ENCODE results near the gene CCDC33. TPM values are rescaled to one million over a fixed set of nuclear protein-coding genes. Genes with fewer than 3 reads are reported as not detected.

CCDC33 gene
- total and polyA plus RNA-seq, 2 experiments from 2014 or later: 0.63 to 0.86 TPM

DNA sequence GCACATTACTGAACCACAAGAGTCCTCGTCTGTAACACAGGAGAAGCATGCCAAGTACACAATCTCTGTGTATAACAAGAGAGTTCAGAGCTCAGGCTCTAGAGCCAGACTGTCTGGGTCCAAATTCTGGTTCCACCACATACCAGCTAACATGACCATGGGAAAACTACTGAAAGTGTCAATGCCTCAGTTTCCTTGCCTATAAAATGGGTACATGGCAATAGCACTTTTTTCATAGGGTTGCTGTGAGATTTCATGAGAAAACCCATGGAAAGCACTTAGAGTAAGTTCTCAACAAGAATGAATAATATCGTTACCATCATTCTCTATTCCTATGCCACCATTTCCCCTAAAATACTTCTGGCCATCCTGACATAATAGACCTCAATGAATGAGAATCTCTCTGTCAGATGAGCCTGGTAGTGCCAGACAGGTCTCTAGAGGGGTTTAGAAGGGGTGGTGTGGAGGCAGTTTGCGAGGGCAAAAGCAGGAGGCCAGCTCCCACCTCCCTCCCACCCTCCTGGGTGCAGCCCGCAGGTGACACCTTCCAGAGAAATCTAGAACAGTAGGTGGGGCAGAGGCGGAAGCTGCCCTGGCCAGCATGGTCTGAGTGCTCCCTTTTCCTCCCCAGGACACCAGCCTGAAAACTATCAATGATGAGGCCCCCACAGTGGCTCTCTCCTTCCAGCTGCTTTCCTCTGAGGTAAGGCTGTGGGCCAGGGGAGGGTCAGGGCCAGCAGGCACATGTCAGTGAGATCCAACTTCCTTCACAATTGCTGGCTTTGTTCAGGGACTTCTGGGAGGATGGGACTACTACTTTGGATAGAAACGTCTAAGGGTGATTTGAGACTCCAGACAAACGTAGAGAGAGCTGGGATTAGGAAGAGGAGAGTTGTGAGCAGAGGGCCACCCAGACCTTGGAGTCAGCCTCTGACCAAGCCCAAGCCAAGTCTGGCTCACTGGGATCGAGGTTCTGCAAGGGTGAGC lies 45.3 kb downstream of the CCDC33 start:
- no peaks in the 10 kb centered on the region for H3K36me3 ChIP-seq (replicated peaks; ENCODE audit: insufficient read depth, low read depth)
- no peak for DNase-seq (ENCODE audit: low spot score)
- no peak for TF ChIP-seq CTCF (IDR thresholded peaks at IDR 0.05; ENCODE audit: poor library complexity)
- no peak overlapping the region for H3K4me3 ChIP-seq
- H3K9me2 ChIP-seq (replicated peaks; ENCODE audit: insufficient read depth): no peaks in the 10 kb centered on the region
- no peaks in the 10 kb centered on the region for H3K79me2 ChIP-seq
- no peaks in the 10 kb centered on the region for H3K4me1 ChIP-seq (ENCODE audit: insufficient read depth)
- no peak overlapping the region for H3K27ac ChIP-seq
- H3K9me3 ChIP-seq (ENCODE audit: low read depth): no peaks in the 10 kb centered on the region
- 72% methylated on average over 8 of the region's 8 CpGs for WGBS (ENCODE audit: low lambda C conversion rate, missing lambda C conversion rate)
- H4K20me1 ChIP-seq (ENCODE audit: insufficient read depth, poor library complexity, severe bottlenecking): no peaks in the 10 kb centered on the region
- H2AFZ ChIP-seq: no peak overlapping the region
- no peak overlapping the region for H3K4me2 ChIP-seq
- peaks cover 11% of the 10 kb centered on the region for H3K27me3 ChIP-seq

- no peak overlapping the region for H2AFZ ChIP-seq
- WGBS (ENCODE audit: low lambda C conversion rate, missing lambda C conversion rate): 55% methylated on average over 7 of the region's 7 CpGs
- H3K79me2 ChIP-seq: no peaks in the 10 kb centered on the region
- H3K4me3 ChIP-seq: no peak overlapping the region
- TF ChIP-seq EZH2 (IDR thresholded peaks at IDR 0.05; ENCODE audit: borderline replicate concordance): no peak
- TF ChIP-seq EZH2phosphoT487 (IDR thresholded peaks at IDR 0.05; ENCODE audit: low read depth, severe bottlenecking, unreplicated experiment): no peak
- no peak for TF ChIP-seq CTCF (IDR thresholded peaks at IDR 0.05; ENCODE audit: poor library complexity)
- no peaks in the 10 kb centered on the region for H4K20me1 ChIP-seq (ENCODE audit: insufficient read depth, poor library complexity, severe bottlenecking)
- no peak for DNase-seq (ENCODE audit: low spot score)
- H3K27me3 ChIP-seq: peaks cover 11% of the 10 kb centered on the region
- H3K4me1 ChIP-seq (ENCODE audit: insufficient read depth): no peaks in the 10 kb centered on the region
- H3K9me3 ChIP-seq (ENCODE audit: low read depth): no peaks in the 10 kb centered on the region
- H3K4me2 ChIP-seq: no peak overlapping the region
- no peak overlapping the region for H3K27ac ChIP-seq
- H3K9me2 ChIP-seq (replicated peaks; ENCODE audit: insufficient read depth): no peaks in the 10 kb centered on the region
- H3K36me3 ChIP-seq (replicated peaks; ENCODE audit: insufficient read depth, low read depth): no peaks in the 10 kb centered on the region
These were observed 47.2 kb downstream of the CCDC33 start for GRCh38 chr15:74283368-74283767.

GRCh38 chr15:74289671-74290070 lies 53.5 kb downstream of the CCDC33 start:
- Histone ChIP-seq H2AFZ (no peak overlapping the region), H3K9me3 (ENCODE audit: low read depth) (no peaks in the 10 kb centered on the region), H3K79me2 (no peaks in the 10 kb centered on the region), H3K4me2 (no peak overlapping the region), H3K36me3 (replicated peaks; ENCODE audit: insufficient read depth, low read depth) (no peaks in the 10 kb centered on the region), H3K27ac (no peak overlapping the region), H3K27me3 (no peaks in the 10 kb centered on the region), H3K9me2 (replicated peaks; ENCODE audit: insufficient read depth) (no peaks in the 10 kb centered on the region), H3K4me1 (ENCODE audit: insufficient read depth) (no peaks in the 10 kb centered on the region), H3K4me3 (no peak overlapping the region), H4K20me1 (ENCODE audit: insufficient read depth, poor library complexity, severe bottlenecking) (no peaks in the 10 kb centered on the region)
- TF ChIP-seq EZH2 (IDR thresholded peaks at IDR 0.05; ENCODE audit: borderline replicate concordance) (no peak), CTCF (IDR thresholded peaks at IDR 0.05; ENCODE audit: poor library complexity) (no peak), EZH2phosphoT487 (IDR thresholded peaks at IDR 0.05; ENCODE audit: low read depth, severe bottlenecking, unreplicated experiment) (no peak)
- no peak for DNase-seq (ENCODE audit: low spot score)
